ENCODE data around the gene CCDC127.
"Not testable (repeated sequence)": the region's sequence is repeated elsewhere in the genome, so short reads cannot be mapped to it uniquely, and the experiment has no call there.

Gene CCDC127

DNA sequence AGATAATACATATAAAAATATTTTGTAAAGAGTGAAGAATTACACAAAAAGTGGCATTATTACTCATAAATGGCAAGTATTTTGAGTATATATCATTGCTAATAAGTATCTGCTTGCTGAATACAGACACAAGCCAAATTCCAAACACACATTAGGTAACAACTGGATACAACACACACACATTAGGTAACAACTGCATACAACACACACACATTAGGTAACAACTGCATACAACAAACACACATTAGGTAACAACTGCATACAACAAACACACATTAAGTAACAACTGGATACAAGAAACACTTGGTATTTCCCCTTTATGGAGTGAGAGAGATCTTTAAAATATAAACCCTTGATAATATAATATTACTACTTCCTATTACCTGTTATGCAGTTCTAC lies 13.5 kb downstream of the CCDC127 start:
- no peak for DNase-seq (ENCODE audit: low read depth in 1 of 2, low spot score in 1 of 2)

GRCh38 chr5:204001-204400 lies 14.0 kb downstream of the CCDC127 start:
- no peak for DNase-seq (ENCODE audit: low read depth in 1 of 2, low spot score in 1 of 2)

DNA sequence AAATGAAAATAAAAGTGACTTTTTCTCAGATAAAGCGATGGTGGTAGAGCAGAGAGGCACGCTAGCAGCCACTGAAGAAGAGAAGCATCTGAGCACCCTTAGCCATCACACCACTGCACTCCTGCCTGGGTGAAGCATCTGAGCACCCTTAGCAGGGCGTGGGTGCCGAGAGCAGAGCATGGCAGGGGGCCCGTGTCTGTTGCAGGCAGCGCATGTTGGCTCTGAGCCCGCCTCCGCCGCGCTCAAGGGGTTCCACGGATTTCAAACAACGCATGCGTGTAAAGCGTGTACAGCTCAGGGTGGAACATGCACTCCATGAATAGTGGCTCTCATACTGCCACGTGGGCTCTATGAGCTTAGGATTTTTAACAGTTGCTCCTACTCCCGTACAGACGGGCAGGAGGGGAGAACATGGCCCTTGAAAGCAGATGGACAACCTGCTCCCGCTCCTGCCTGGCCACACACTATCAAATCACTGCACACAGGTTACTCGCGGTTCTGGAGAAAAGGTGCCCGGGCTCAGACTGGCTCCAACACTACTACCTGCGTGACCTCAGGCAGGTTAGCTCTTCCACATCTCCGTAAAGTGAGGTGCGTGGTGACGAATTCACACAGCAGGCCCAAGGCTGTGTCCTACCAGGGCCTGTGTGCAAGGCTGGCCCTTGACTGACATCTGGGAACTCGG lies 14.6 kb downstream of the CCDC127 start:
- DNase-seq (ENCODE audit: low read depth in 1 of 2, low spot score in 1 of 2), result no peak

GRCh38 chr5:201672-202071 lies 16.3 kb downstream of the CCDC127 start:
- no peak for DNase-seq (ENCODE audit: low read depth in 1 of 2, low spot score in 1 of 2)

DNA sequence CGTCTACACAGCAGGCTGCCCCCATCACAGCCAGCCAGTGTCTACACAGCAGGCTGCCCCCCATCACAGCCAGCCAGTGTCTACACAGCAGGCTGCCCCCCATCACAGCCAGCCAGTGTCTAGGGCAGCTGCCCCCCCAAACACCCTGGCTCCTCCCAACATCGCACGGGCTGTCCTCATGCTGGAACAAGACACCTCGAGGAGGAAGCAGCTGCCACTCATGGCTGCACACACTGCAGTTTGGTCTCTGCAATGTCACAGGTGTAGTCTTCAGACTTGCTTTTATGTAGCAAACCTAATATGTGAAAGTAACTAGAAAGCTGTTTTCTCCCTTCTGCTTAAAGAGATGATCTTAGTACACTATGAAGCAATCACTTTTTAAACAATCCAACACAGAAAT lies 17.0 kb downstream of the CCDC127 start:
- DNase-seq (ENCODE audit: low read depth in 1 of 2, low spot score in 1 of 2), result no peak

DNA sequence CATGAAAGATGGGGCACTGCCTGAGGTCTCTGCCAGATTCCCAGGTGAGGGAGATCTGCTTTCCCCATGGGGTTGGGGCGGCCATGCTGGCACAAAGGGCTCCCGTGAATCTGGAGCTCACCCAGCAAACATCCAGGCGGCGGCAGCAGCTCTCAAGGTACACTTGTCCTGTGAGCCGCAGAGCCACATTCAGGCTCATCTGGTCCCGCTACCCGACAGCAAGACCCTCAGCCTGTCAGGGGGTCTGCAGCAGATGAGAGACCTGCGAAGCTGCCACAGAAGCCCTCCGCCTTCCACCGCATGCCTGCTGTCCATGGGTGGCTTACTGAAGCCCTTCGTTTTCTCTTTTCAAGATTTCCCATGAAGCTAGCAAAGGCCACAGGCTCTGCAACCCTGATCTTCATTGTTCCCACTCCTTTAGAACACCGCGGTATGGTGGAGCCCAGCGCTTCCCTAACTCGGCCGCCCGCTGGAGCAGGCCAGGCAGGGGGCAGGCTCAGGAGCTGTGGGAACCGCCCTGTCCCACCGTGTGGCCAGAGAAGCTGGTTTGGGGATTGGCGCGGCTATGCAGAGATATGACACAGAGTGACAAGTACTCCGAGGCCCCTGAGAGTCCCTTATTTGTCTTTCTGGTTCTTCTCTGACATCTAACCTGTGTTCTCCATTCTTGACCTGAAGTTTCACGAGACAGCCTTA lies 17.9 kb downstream of the CCDC127 start:
- no peak for DNase-seq (ENCODE audit: low read depth in 1 of 2, low spot score in 1 of 2)

DNA sequence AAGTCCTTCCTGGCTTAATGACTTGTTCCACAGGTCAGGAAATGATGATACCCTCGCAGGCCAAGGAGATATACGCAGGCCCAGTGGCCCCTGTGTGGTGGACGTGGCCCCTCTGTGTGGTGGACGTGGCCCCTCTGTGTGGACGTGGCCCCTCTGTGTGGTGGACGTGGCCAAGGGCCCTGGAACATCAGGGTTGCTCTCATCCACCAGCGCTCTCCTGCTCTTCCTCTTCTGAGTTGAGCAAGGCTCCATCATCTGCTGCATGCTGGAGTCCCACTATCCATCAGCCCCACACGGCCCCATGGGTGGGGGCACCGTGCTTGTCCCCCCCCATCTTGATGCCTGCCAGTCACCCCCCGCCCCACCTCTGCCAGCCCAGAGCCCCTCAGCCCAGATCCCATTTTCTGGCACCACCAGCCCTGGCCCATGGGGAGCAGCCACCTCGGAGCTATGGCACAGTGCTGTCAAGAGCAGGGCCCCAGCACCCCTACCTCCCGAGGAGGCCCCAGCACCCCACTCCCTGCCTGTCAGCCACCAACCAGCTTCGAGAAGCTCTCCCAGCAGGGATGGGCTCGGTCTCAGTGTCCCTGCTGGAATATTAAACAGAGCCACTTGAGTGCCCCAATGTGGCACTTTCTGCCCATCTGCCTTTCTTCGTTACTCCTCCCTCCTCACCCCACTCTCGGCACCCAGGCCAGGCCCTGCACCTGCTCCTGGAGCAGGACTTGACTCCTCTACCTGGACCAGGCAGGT lies 18.6 kb downstream of the CCDC127 start:
- DNase-seq (ENCODE audit: low read depth in 1 of 2, low spot score in 1 of 2), result no peak

DNA sequence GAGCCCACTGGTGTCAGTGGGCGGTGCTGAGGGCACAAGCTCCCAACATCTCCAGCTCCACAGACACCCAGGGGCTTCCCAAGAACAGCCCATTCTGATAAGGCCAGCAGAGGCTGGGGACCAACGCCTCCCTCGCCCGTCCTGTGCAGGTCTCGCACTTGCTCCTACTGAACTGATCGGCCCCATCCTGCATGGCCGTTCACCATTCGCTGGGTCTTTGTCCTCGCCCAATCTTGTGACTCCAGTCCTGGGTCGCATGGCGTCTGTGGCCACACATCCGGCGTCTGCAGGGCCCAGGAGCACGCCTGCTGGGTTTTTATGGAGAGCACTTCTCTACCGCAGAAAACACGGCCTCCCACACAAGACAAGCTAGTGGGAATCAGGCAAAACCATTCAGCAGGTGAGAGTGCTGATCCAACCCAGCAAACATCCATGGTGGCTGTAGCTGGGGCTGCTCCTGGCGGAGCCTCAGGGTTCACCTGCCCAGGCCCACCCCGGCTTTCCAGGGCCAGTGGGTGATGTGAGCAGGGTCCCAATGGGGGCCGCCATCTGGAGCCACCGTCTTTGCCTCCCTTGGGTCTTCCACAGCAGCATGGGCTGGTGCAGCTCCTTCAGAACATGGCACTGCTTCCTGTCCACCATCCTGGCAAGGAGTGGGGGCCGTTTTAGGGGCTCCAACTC lies 19.3 kb downstream of the CCDC127 start:
- no peak for DNase-seq (ENCODE audit: low read depth in 1 of 2, low spot score in 1 of 2)

DNA sequence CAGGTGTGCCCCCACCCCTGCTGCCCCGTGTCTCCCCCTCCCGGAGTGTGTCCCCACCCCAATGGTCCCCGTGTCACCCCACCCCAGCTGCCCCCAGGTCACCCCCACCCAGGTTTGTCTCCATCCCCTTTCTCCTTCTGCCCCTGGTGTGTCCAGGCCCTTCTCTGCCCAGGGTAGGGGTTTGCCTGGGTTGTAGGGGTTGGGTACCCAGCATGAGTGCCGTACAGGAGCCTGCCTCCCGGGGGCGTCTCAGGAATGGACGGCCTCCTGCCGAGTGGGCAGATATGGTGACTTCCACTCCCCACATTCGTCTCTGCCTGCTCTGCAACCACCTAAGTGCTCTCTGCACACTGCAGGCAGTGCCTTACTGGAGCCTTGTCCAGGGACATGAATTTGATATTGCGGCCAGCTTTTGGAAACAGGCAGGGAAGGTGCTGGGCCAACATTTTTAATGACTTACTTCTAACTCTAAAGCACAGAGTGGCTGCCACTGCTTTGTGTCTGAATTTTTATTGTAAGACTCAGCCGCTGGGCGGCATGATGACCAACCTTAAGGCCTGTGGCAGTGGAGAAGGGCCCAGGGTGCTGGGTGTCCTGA lies 20.0 kb downstream of the CCDC127 start:
- DNase-seq (ENCODE audit: low read depth in 1 of 2, low spot score in 1 of 2), result no peak

GRCh38 chr5:197031-197430 lies 20.9 kb downstream of the CCDC127 start:
- DNase-seq (ENCODE audit: low read depth in 1 of 2, low spot score in 1 of 2), result not testable (repeated sequence)

- no peak for DNase-seq (ENCODE audit: low read depth in 1 of 2, low spot score in 1 of 2)
These were observed 21.6 kb downstream of the CCDC127 start for GRCh38 chr5:196350-196749.

DNA sequence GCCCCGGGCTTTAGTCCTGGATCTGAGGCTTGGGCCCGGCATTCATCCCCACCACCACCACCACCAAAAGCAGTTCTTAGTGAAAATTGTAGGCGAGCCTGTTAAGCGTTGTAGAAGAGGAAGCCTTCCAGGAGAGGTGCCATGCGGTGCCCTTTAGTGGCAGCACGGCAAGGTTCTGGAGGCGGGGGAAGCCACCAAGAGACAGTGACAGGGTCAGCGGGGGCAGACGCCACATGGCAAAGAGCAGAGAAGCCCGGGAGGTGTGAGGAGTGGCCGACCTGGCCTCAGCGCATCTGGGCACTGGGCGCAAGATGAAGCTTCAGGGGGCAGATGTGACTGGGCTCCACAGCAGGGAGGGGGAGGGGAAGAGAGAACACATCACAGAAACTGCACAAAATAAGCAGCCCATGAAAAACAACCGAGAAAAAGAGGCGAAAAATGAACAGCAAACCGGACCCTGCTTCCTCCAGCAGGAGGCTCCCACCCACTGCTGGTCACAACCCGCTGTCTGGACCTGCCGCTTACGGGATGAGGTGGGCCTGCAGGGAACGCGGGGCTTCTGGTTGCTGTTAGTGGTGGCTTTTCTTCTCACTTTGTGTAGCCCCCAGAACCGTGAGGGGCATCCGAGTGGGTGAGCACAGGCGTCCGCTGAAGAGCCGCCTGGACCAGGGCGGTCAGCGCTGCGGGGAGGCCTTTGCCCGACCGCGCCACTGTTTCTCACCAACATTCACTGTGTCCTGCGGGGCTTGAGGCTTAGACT lies 22.4 kb downstream of the CCDC127 start:
- no peak for DNase-seq (ENCODE audit: low read depth in 1 of 2, low spot score in 1 of 2)

DNA sequence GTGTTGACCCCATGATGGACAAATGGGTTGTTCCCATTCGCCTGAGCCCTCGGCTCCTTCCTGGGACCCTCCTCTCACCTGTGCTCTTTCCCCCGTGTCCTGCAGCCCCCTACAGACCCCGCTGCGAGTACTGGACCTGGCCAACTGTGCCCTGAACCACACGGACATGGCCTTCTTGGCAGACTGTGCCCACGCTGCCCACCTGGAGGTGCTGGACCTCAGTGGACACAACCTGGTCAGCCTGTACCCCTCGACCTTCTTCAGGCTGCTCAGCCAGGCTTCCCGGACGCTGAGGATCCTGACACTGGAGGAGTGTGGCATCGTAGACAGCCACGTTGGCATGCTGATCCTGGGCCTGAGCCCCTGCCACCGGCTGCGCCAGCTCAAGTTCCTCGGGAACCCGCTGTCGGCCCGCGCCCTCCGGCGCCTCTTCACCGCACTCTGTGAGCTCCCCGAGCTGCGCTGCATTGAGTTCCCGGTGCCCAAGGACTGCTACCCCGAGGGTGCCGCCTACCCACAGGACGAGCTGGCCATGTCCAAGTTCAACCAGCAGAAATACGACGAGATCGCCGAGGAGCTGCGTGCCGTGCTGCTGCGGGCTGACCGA lies 23.2 kb downstream of the CCDC127 start:
- no peak for DNase-seq (ENCODE audit: low read depth in 1 of 2, low spot score in 1 of 2)

DNA sequence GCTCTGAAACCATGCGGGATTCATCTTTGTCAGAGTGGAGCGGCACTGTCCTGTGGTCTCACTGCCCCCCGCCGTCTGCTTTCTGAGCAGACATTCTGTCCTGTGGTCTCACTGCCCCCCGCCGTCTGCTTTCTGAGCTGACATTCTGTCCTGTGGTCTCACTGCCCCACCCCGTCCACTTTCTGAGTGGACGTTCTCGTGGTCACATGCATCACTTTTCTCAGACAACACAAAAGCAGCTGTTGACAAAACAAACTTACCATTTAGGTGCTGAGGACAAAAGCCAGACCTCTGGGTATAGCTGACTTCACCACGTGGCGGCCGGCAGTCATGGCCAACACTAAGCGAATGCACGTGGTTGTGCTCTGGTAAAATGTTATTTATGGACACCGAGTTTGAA lies 23.9 kb downstream of the CCDC127 start:
- DNase-seq (ENCODE audit: low read depth in 1 of 2, low spot score in 1 of 2), result no peak

- DNase-seq (ENCODE audit: low read depth in 1 of 2, low spot score in 1 of 2), result no peak
These were observed 24.8 kb downstream of the CCDC127 start for GRCh38 chr5:192970-193831.

- no peak for DNase-seq (ENCODE audit: low read depth in 1 of 2, low spot score in 1 of 2)
These were observed 25.3 kb downstream of the CCDC127 start for GRCh38 chr5:192691-192969.

DNA sequence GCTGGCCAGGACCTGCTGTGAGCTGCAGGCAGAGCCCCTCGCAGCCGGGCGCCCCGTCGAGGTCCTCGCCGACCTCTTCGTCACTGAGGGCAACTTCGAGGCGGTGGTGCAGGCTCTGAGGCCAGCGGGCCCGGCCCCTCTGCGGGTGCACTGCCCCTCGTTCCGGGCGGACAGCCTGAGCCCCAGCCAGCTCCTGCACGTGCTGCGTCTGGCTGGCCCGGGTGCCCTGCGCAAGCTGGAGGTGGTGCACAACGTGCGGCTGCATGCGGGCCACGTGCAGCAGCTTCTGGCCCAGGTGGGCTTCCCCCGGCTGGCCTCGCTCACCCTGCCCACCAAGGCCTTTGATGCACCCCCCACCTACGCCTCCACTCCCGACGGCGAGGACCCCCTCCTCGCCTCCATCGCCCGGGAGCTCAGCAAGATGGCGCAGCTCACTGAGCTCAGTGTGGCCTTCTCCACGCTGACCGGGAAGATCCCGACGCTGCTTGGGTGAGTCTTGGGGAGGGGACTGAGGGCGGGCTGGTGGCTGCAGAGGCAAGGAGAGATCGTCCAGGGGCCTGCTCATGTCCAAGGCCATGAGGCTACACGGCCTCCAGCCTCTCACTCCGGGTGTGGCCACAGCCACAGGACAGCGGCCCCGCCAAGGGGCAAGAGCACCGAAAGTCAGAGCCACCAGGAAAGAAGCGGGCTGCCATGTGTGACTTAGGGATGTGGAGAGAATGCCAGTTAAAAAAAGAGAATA lies 25.8 kb downstream of the CCDC127 start:
- DNase-seq (ENCODE audit: low read depth in 1 of 2, low spot score in 1 of 2), result no peak

- no peak for DNase-seq (ENCODE audit: low read depth in 1 of 2, low spot score in 1 of 2)
These were observed 26.7 kb downstream of the CCDC127 start, which contains the start of gene LRRC14B for GRCh38 chr5:191036-191948. Gene LRRC14B (plus strand): TSS chr5:191495. CDS start chr5:191539, 44 bp downstream.
